Measurements from ENCODE around the gene PIP5K1C.

DNA sequence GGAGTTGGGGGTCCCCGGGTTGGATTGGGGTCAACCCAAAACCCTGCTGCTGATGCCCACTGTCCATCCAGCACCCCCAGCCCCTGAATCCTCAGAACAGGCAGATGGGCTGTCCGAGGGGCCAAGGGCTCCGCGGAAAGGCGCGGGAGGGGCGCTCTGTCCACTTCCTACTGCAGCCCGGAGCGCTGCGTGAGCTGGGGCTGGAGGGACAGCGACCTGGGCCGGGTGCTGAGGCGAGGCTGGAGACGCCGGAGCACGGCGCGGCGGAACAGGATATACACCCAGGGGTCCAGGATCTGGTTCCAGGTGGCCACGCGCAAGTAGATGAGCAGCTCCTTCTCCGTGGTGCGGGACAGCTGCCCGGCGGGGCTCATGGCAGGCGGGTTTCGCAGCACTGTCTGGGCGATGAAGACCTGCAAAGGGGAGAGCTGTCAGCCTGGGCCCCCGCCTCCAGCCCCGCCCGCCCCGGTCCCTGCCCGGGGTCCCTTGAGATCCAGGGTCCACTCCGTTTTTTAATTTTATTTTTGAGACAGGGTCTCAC is 104.7 kb downstream of the PIP5K1C start:
- no peak for TF ChIP-seq EZH2 (IDR thresholded peaks at IDR 0.05)
- TF ChIP-seq CTCF (IDR thresholded peaks at IDR 0.05) = no peak
